VCaP (cell line): ENCODE measurements around the gene COL9A3.
A peak's percentile ranks its signal among the peaks of the same experiment; 100 is the strongest.

Source experiments
- H3K27ac ChIP-seq: fragments of 450-650 bp; 2 replicates; pipeline ENCODE4 v1.5.1; 2017
- CTCF ChIP-seq: fragments of 450-650 bp; conservative IDR thresholded peaks from 2 replicates; pipeline ENCODE4 v1.5.1; 2017; ENCODE audit warnings: mild to moderate bottlenecking, moderate library complexity

Gene COL9A3

GRCh38 chr20:62854121-62854520 lies 37.3 kb downstream of the COL9A3 start:
- no peak for TF ChIP-seq CTCF
- no peak overlapping the region for H3K27ac ChIP-seq

GRCh38 chr20:62855120-62855519 lies 38.3 kb downstream of the COL9A3 start:
- no peak overlapping the region for H3K27ac ChIP-seq
- TF ChIP-seq CTCF, result no peak

- TF ChIP-seq CTCF, result no peak
- H3K27ac ChIP-seq, result no peak overlapping the region
Measured at GRCh38 chr20:62856931-62857619, 40.2 kb downstream of the COL9A3 start.

GRCh38 chr20:62858058-62858830 lies 41.4 kb downstream of the COL9A3 start:
- TF ChIP-seq CTCF, result no peak
- H3K27ac ChIP-seq, result no peak overlapping the region; the same call in 1 of the 2 replicates

GRCh38 chr20:62859721-62860120 lies 42.9 kb downstream of the COL9A3 start:
- peak overlapping the region; percentile 72; the same call in 1 of the 2 replicates for H3K27ac ChIP-seq
- TF ChIP-seq CTCF, result no peak

GRCh38 chr20:62860391-62860923 lies 43.6 kb downstream of the COL9A3 start:
- peak overlapping the region; percentile 72 for H3K27ac ChIP-seq
- TF ChIP-seq CTCF, result peak; percentile 50

GRCh38 chr20:62860924-62861691 lies 44.3 kb downstream of the COL9A3 start:
- peak overlapping the region; percentile 72 for H3K27ac ChIP-seq
- no peak for TF ChIP-seq CTCF
